ENCODE measurements around the gene GDI1. TPM values are rescaled to one million over a fixed set of nuclear protein-coding genes. Genes with fewer than 3 reads are reported as not detected.

GDI1 gene
- total RNA-seq, 2 donors from 2014 or later, result 115 to 118 TPM

- Mint-ChIP-seq H3K9me3 (no peaks in the 10 kb centered on the region), H3K4me3 (no peak overlapping the region), H3K36me3 (ENCODE audit: insufficient read depth in 2 of 2) (peaks cover 1 to 7% of the 10 kb centered on the region in 2 donors), H3K4me1 (ENCODE audit: low read depth) (no peaks in the 10 kb centered on the region), H3K27ac (no peak overlapping the region), H3K27me3 (ENCODE audit: low read depth) (no peaks in the 10 kb centered on the region)
- ATAC-seq (replicated peaks in 1 of 2), result no peak
- no peak for DNase-seq
Observed at GRCh38 chrX:154464806-154465365, 27.9 kb downstream of the GDI1 start.

GRCh38 chrX:154465601-154466000 is 28.6 kb downstream of the GDI1 start:
- Mint-ChIP-seq H3K36me3 (ENCODE audit: insufficient read depth in 2 of 2) (peaks cover 1 to 7% of the 10 kb centered on the region in 2 donors), H3K27ac (no peak overlapping the region), H3K27me3 (ENCODE audit: low read depth) (no peaks in the 10 kb centered on the region), H3K4me3 (no peak overlapping the region), H3K4me1 (ENCODE audit: low read depth) (no peaks in the 10 kb centered on the region), H3K9me3 (no peaks in the 10 kb centered on the region)
- DNase-seq (no peak), ATAC-seq (replicated peaks in 1 of 2) (no peak)

- H3K4me3 Mint-ChIP-seq, result no peak overlapping the region
- no peaks in the 10 kb centered on the region for H3K27me3 Mint-ChIP-seq (ENCODE audit: low read depth)
- ATAC-seq (replicated peaks in 1 of 2) (no peak), DNase-seq (no peak)
- no peak overlapping the region for H3K27ac Mint-ChIP-seq
- H3K4me1 Mint-ChIP-seq (ENCODE audit: low read depth), result no peaks in the 10 kb centered on the region
- H3K9me3 Mint-ChIP-seq, result no peaks in the 10 kb centered on the region
- H3K36me3 Mint-ChIP-seq (ENCODE audit: insufficient read depth in 2 of 2), result peaks cover 1 to 7% of the 10 kb centered on the region in 2 donors
Observed at GRCh38 chrX:154466036-154466435, 29.1 kb downstream of the GDI1 start.

- DNase-seq, result no peak
- H3K4me3 Mint-ChIP-seq, result no peak overlapping the region
- ATAC-seq (replicated peaks in 1 of 2), result no peak
- H3K27ac Mint-ChIP-seq, result no peak overlapping the region
- peaks cover 0 to 2% of the 10 kb centered on the region in 2 donors for H3K36me3 Mint-ChIP-seq (ENCODE audit: insufficient read depth in 2 of 2)
- no peaks in the 10 kb centered on the region for H3K27me3 Mint-ChIP-seq (ENCODE audit: low read depth)
- no peaks in the 10 kb centered on the region for H3K9me3 Mint-ChIP-seq
- no peaks in the 10 kb centered on the region for H3K4me1 Mint-ChIP-seq (ENCODE audit: low read depth)
Observed at GRCh38 chrX:154466907-154467306, 30.0 kb downstream of the GDI1 start.

- Mint-ChIP-seq H3K9me3 (no peaks in the 10 kb centered on the region), H3K27me3 (ENCODE audit: low read depth) (no peaks in the 10 kb centered on the region), H3K27ac (no peak overlapping the region), H3K4me3 (no peak overlapping the region), H3K4me1 (ENCODE audit: low read depth) (no peaks in the 10 kb centered on the region), H3K36me3 (ENCODE audit: insufficient read depth in 2 of 2) (peaks cover 0 to 2% of the 10 kb centered on the region in 2 donors)
- ATAC-seq (replicated peaks in 1 of 2), result no peak
- no peak for DNase-seq
Observed at GRCh38 chrX:154467556-154467955, 30.6 kb downstream of the GDI1 start.

- Mint-ChIP-seq H3K36me3 (ENCODE audit: insufficient read depth in 2 of 2) (peaks cover 0 to 2% of the 10 kb centered on the region in 2 donors), H3K4me3 (no peak overlapping the region), H3K4me1 (ENCODE audit: low read depth) (no peaks in the 10 kb centered on the region), H3K27ac (no peak overlapping the region), H3K9me3 (no peaks in the 10 kb centered on the region), H3K27me3 (ENCODE audit: low read depth) (no peaks in the 10 kb centered on the region)
- no peak for DNase-seq
- no peak for ATAC-seq (replicated peaks in 1 of 2)
Observed at GRCh38 chrX:154468217-154468616, 31.3 kb downstream of the GDI1 start.

- DNase-seq, result no peak
- Mint-ChIP-seq H3K27ac (no peak overlapping the region), H3K4me1 (ENCODE audit: low read depth) (no peaks in the 10 kb centered on the region), H3K4me3 (no peak overlapping the region), H3K9me3 (no peaks in the 10 kb centered on the region), H3K36me3 (ENCODE audit: insufficient read depth in 2 of 2) (peaks cover 0 to 2% of the 10 kb centered on the region in 2 donors), H3K27me3 (ENCODE audit: low read depth) (no peaks in the 10 kb centered on the region)
- no peak for ATAC-seq (replicated peaks in 1 of 2)
Observed at GRCh38 chrX:154469114-154469513, 32.2 kb downstream of the GDI1 start.

- Mint-ChIP-seq H3K36me3 (ENCODE audit: insufficient read depth in 2 of 2) (peaks cover 0 to 2% of the 10 kb centered on the region in 2 donors), H3K27ac (no peak overlapping the region), H3K9me3 (no peaks in the 10 kb centered on the region), H3K27me3 (ENCODE audit: low read depth) (no peaks in the 10 kb centered on the region), H3K4me1 (ENCODE audit: low read depth) (no peaks in the 10 kb centered on the region), H3K4me3 (no peak overlapping the region)
- ATAC-seq (replicated peaks in 1 of 2), result no peak
- no peak for DNase-seq
Observed at GRCh38 chrX:154469880-154470279, 32.9 kb downstream of the GDI1 start.

GRCh38 chrX:154470434-154470833 is 33.5 kb downstream of the GDI1 start:
- Mint-ChIP-seq H3K36me3 (ENCODE audit: insufficient read depth in 2 of 2) (peaks cover 0 to 2% of the 10 kb centered on the region in 2 donors), H3K9me3 (no peaks in the 10 kb centered on the region), H3K4me1 (ENCODE audit: low read depth) (no peaks in the 10 kb centered on the region), H3K4me3 (no peak overlapping the region), H3K27ac (no peak overlapping the region), H3K27me3 (ENCODE audit: low read depth) (no peaks in the 10 kb centered on the region)
- ATAC-seq (replicated peaks in 1 of 2), result no peak
- no peak for DNase-seq

GRCh38 chrX:154470914-154471568 is 34.1 kb downstream of the GDI1 start:
- no peaks in the 10 kb centered on the region for H3K27me3 Mint-ChIP-seq (ENCODE audit: low read depth)

GRCh38 chrX:154471839-154472684 is 35.1 kb downstream of the GDI1 start:
- ATAC-seq (replicated peaks in 1 of 2) (no peak), DNase-seq (no peak)
- peaks cover 0 to 2% of the 10 kb centered on the region in 2 donors for H3K36me3 Mint-ChIP-seq (ENCODE audit: insufficient read depth in 2 of 2)
- H3K27me3 Mint-ChIP-seq (ENCODE audit: low read depth), result no peaks in the 10 kb centered on the region
- H3K4me3 Mint-ChIP-seq, result no peak overlapping the region
- peaks cover 7% of the 10 kb centered on the region for H3K4me1 Mint-ChIP-seq (ENCODE audit: low read depth)
- H3K9me3 Mint-ChIP-seq, result no peaks in the 10 kb centered on the region
- H3K27ac Mint-ChIP-seq, result no peak overlapping the region

More at GRCh38 chrX:154470914-154471568, 34.1 kb downstream of the GDI1 start:
- ATAC-seq (replicated peaks in 1 of 2) (no peak), DNase-seq (no peak)
- H3K9me3 Mint-ChIP-seq, result no peaks in the 10 kb centered on the region
- no peak overlapping the region for H3K4me3 Mint-ChIP-seq
- no peak overlapping the region for H3K27ac Mint-ChIP-seq
- H3K36me3 Mint-ChIP-seq (ENCODE audit: insufficient read depth in 2 of 2), result peaks cover 0 to 2% of the 10 kb centered on the region in 2 donors
- H3K4me1 Mint-ChIP-seq (ENCODE audit: low read depth), result no peaks in the 10 kb centered on the region

- H3K27me3 Mint-ChIP-seq (ENCODE audit: low read depth), result no peaks in the 10 kb centered on the region
- H3K4me3 Mint-ChIP-seq, result no peak overlapping the region
- H3K4me1 Mint-ChIP-seq (ENCODE audit: low read depth), result peaks cover 7% of the 10 kb centered on the region
- ATAC-seq (replicated peaks in 1 of 2) (peak in 1 of 2 donors; percentile 13), DNase-seq (no peak)
- no peaks in the 10 kb centered on the region for H3K9me3 Mint-ChIP-seq
- peaks cover 0 to 2% of the 10 kb centered on the region in 2 donors for H3K36me3 Mint-ChIP-seq (ENCODE audit: insufficient read depth in 2 of 2)
- no peak overlapping the region for H3K27ac Mint-ChIP-seq
Observed at GRCh38 chrX:154472685-154473632, 36.0 kb downstream of the GDI1 start.

Data from activated T-cell treated with anti-CD3 and anti-CD28 coated beads, Interleukin-2, amount 50 U/mL, for 72 hours (primary cell).